HG03457 (cell line): Measurements from ENCODE around the gene ANKRD37.

ENCODE experiments used
- ATAC-seq: cut with Tn5 transposase; IDR thresholded peaks from one replicate; pipeline ENCODE4 v1.9.1; 2021; ENCODE audit warnings: moderate number of reproducible peaks; ENCODE audit not compliant: unreplicated experiment

ANKRD37 gene

GRCh38 chr4:185412412-185412811, 15.8 kb downstream of the ANKRD37 start:
- ATAC-seq, result no peak

DNA sequence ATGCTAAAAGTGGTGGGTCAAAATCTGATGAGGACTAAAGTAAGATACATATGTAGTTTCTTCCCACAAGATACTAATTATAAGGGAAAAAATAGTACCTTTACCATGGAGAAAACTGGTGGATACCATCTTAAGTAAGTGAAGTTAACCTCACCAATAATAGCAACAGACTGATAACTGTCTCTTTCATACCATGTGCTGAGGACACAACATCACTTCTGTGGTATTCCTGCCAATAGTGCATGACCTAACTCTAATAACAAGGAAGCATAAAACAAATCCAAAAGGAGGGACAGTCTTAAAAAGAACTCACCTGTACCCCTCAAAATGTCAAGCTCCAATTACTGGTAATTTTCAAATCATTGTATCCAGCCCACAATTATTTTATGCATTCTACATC, 20.3 kb downstream of the ANKRD37 start:
- ATAC-seq, result no peak

DNA sequence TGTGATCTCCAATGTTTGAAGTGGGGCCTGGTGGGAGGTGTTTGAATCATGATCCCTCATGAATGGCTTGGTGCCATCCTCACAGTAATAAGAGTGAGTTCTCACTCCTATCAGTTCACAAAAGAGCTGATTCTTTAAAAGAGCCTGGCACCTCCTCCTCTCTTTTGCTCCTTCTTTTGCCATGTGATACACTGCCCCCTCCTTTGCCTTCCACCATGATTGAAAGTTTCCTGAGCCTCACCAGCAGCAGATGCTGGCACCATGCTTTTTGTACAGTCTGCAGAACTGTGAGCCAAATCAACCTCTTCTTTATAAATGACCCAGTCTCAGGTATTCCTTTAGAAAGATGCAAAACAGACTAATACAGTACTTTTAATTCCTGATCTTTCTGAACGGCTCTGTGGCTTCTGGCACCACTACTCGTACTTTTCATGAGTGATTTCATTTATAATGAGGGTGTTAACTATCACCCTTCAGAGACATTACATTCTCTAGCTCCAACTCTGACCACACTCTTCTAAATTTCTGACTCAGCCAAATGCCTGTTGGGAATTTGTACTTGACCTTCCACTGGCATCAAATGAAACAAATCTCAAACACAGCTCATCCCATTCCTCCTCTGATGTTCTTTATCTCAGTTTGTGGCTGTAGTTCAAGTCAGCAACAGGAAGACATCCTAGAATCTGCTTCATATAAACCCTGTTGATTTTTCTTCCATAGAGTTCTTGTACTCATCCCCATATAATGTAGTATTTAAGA, 24.9 kb downstream of the ANKRD37 start:
- no peak for ATAC-seq

DNA sequence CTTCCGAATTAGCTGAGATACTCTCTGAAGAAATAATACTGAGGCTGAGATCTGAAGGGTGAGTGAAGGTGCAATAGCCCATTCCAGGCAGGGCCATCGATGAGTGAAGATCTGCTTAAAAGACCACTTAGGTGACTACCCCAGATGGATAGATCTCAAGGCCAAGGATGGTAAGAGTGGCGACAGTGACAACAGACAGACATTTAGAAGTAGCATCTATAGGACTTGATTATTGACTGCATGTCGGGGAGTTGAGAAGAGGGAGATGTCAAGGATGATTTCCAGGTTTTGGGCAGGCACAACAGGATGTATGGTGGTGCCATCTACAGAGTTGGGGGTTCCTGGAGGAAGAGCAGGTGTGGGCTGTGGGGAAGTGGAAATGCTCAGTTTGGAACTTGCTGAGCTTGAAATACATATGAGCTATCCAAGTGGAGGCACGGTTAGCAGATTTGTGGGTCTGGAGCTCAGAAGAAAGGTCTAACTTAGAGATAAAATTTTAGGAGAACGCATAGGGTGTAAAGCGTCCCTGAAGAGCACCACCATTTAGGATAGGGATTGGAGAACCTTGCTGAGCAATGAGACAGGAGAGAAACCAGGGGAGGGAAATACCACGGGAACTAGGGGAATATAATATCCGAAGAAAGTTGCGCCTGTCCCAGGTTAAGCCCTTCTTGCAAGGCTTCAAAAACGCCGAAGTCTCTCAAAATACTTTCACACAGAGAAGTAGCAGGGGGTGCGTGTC, 28.4 kb downstream of the ANKRD37 start:
- ATAC-seq, result peak; percentile 0

GRCh38 chr4:185425647-185426352, 29.2 kb downstream of the ANKRD37 start, which contains the start of gene UFSP2:
Gene UFSP2, minus strand, starts transcription at chr4:185425964. Its CDS starts 96 bp downstream, at chr4:185425868.
- peak; percentile 94 for ATAC-seq

- ATAC-seq, result no peak
Measured at GRCh38 chr4:185426960-185427688, 30.5 kb downstream of the ANKRD37 start.

GRCh38 chr4:185429660-185430059, 33.0 kb downstream of the ANKRD37 start:
- no peak for ATAC-seq

DNA sequence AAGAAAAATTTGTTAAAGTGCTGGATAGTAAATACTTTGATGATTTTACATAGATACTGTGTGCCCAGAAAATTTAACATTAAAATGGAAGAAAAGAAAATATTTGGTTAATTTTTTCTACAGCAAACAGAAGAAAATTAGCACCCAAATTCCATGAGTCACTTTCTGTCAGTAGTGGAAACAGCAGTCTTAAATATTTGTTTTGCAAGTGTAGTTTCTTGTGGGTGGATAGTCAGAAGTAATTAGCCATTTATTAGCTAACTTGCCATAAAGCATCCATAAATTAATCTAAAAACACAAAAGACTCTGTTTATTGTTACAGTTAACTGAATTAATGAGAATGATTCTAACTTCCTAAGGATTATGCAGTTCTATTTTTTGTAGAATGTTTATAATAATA, 38.8 kb downstream of the ANKRD37 start:
- no peak for ATAC-seq

- ATAC-seq, result no peak
Measured at GRCh38 chr4:185437809-185438208, 41.2 kb downstream of the ANKRD37 start.

DNA sequence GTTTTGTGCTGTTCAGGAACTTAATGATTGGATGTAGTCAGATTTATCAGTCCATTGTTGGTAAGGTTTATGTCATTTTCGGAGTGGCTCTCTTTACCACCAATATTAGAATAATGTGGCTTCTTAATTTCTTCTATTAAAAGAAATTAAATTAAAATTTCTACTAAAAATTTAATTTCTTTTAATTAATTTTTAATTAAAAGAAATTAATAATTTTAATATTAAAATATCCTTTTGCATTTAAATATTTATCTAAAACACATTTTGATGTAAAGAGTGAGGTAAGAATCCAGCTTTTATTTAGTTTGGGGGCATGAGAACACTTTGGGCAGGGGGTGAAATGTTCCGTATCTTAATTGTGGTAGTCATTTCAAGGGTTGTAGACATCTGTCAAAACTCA, 44.8 kb downstream of the ANKRD37 start:
- no peak for ATAC-seq

GRCh38 chr4:185445209-185445608, 48.6 kb downstream of the ANKRD37 start:
- ATAC-seq, result no peak
